Breast epithelium (tissue), 3 donors: ENCODE measurements around the gene TNKS1BP1.

ENCODE experiments used
- CTCF ChIP-seq, 3 donors: fragments of 450-650 bp; IDR thresholded peaks; one replicate each; pipeline ENCODE4 v1.5.1; 2016 to 2017; ENCODE audit warnings: antibody characterized with exemption in 3 of 3, mild to moderate bottlenecking in 3 of 3, moderate library complexity in 3 of 3
- POLR2A ChIP-seq: fragments of 450-650 bp; IDR thresholded peaks from one replicate; pipeline ENCODE4 v1.6.1; 2016; ENCODE audit warnings: antibody characterized with exemption, mild to moderate bottlenecking, moderate library complexity

GRCh38 chr11:57300785-57301184, 24.0 kb downstream of the TNKS1BP1 start:
- TF ChIP-seq POLR2A: no peak
- no peak for TF ChIP-seq CTCF (IDR thresholded peaks at IDR 0.05)
